SK-N-MC (cell line): ENCODE measurements around the gene FHIP1B.
"Not testable (repeated sequence)": the region's sequence is repeated elsewhere in the genome, so short reads cannot be mapped to it uniquely, and the experiment has no call there.

Experiments used
- EZH2 ChIP-seq: fragments of 200-600 bp; sonication (generic); IDR thresholded peaks from one replicate; pipeline ENCODE4 v1.6.1; 2017; ENCODE audit warnings: antibody characterized with exemption
- FOXP2 ChIP-seq: optimal IDR thresholded peaks from 2 replicates; pipeline ENCODE3; 2011; ENCODE audit warnings: mild to moderate bottlenecking, moderate library complexity; ENCODE audit not compliant: insufficient read depth; ENCODE audit errors: extremely low read length, control extremely low read depth
- POLR2AphosphoS5 ChIP-seq: IDR thresholded peaks from 2 replicates; pipeline ENCODE4 v1.6.1; 2012; ENCODE audit warnings: mild to moderate bottlenecking, low read depth, low read length, borderline replicate concordance

GRCh38 chr11:6280809-6281208 lies 46.4 kb upstream of the FHIP1B start:
- not testable (repeated sequence) for TF ChIP-seq POLR2AphosphoS5, EZH2, FOXP2
